ENCODE results near the gene DIP2C.
"Not testable (repeated sequence)": the region's sequence is repeated elsewhere in the genome, so short reads cannot be mapped to it uniquely, and the experiment has no call there.

Gene DIP2C

DNA sequence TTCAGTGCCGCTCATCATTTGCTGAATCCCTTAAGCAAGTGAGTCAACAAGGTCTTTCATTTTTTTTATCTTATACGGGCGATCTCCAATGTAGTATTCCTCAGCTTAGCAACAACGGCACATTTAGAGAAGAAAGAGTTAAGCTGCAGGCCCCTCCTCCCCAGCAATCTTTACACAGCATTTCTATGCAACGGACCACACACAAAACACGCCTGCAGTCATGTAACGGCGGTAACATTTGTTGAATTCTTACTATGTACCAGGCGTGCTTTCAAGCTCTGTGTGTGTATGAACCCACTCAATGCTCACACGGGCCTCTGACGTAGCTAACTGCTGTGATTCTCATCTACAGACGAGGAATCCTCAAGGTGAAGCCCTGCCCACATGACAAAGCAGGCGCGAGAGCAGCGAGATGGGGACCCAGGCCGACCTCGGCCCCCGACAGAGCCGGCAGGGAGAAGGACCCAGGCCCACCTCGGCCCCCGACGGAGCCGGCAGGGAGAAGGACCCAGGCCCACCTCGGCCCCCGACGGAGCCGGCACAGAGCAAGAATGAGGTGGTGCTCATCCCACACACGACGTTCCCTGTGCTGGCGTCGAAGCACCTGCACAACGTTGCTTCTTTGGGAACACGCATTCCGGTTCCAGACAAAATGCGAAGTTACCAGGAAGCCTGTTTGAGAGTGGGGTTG is 313.5 kb downstream of the DIP2C start:
- DNase-seq (ENCODE audit: low read depth in 2 of 2) = no peak

DNA sequence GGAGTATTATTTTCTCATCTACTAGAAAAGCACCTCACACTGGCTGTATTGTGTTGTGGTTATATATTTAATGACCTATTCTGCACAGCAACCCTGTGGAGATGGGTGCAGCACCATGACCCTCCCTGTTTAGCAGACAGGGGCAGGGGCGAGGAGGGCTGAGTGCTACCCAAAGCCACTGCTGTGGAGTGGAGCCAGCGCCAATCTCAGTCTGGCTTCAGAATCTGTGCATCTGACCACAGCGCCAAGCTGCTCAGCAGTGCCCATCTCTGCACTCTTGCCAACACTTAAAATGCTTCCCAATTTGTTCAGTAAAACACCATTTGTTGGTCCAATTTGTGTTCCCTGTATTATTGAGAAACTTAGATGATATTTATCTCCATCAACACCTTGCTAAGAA is 315.1 kb downstream of the DIP2C start:
- no peak for DNase-seq (ENCODE audit: low read depth in 2 of 2)

DNA sequence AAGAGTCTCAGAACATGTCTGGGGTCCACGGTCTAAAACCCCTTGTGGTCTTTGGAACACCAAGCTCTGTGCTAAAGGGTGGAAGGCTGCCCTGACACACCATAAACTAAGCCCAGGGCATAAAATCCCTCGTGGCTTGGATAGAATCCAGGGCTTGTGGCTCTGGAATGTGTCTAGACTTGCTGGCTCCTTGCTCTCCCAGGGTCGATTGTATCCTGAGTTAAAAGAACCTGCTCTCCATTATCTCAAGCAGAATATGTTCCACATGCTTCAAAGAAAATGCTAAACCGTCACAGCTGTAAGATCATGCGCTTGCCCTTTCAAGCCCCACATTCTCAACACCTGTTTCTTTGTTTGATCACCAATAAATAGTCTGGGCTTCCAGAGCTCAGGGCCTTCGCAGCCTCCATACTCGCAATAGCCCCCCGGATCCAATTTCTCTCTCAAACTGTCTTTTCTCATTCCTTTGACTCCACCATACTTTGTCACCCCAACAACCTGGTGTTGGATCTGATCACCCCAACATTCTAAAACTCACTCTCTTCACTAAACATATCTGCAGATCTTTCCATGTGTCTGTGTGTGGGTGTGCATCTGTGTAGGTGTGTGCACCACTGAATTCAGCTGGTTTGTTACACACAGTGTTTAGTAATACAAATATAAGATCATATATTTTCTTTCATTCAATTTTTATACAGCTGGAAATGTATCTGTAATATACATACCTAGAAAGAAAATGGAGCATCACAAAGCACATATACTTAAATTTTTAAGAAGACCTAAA is 315.8 kb downstream of the DIP2C start:
- no peak for DNase-seq (ENCODE audit: low read depth in 2 of 2)

DNA sequence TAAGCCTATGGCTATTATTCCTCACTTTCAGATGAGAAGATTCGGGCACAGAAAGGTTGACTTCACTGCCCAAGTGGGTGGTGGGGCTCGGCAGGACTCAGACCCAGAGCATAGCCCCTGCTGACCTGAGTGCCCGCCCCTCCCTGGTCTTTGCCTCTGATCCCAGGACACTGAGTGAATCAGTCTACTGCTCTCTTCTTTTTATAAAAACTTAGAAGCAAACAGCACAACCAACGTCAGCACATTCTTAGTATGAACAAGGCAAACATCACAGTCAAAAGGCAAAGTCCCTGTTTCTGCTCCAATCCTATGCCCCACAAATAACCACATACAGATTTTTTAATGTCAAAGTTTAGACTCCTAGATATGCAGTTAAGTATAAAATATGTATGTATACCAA is 316.5 kb downstream of the DIP2C start:
- DNase-seq (ENCODE audit: low read depth in 2 of 2) = no peak

DNA sequence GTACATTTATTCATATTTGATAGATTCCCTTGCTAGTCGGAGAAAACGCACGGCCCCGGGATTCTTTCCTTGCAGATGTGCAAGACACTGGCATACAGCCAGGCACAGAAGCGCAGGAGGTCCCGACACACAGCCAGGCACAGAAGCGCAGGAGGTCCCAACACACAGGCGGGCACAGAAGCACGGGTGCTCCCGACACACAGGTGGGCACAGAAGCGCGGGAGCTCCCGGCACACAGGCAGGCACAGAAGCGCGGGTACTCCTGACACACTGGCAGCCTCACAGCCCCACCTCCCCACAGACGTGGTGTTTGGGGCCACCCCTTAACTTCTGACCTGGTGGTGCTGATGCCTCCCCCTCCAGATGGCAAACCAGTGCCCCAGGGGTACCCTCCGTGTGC is 316.9 kb downstream of the DIP2C start:
- DNase-seq (ENCODE audit: low read depth in 2 of 2) = no peak

DNA sequence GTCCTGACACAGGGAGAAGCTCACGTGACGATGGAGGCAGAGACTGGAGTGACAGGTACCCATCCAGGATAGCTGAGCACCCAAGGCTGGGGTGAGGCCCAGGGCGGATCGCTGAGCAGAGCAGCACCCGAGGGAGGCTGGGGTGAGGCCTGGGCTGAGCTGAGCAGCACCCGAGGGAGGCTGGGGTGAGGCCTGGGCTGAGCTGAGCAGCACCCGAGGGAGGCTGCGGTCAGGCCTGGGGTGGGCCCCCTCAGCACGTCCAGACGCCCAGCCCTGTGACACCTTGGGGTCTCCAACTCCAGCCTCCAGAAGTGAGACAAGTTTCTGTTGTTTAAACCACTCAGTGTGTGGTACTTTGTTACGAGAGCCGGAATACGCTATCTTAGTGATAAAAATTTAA is 318.0 kb downstream of the DIP2C start:
- no peak for DNase-seq (ENCODE audit: low read depth in 2 of 2)

DNA sequence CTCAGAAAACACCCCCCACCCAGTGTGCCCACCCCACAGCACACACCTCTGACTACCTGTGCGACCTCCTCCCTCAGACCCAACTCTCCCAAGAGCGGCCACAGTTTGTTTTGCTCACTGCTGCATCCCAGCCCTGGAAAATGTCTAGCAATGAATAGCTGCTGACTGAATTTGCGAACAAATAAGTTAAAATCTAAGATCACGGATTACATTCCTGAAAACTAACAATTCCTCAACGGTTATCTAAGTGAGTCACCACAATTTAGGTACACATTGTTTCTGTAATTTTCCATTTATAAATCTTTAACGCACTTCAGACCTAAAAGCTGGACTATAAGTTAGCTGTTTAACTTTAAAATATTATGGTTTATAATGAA is 319.0 kb downstream of the DIP2C start:
- DNase-seq (ENCODE audit: low read depth in 2 of 2) = no peak

DNA sequence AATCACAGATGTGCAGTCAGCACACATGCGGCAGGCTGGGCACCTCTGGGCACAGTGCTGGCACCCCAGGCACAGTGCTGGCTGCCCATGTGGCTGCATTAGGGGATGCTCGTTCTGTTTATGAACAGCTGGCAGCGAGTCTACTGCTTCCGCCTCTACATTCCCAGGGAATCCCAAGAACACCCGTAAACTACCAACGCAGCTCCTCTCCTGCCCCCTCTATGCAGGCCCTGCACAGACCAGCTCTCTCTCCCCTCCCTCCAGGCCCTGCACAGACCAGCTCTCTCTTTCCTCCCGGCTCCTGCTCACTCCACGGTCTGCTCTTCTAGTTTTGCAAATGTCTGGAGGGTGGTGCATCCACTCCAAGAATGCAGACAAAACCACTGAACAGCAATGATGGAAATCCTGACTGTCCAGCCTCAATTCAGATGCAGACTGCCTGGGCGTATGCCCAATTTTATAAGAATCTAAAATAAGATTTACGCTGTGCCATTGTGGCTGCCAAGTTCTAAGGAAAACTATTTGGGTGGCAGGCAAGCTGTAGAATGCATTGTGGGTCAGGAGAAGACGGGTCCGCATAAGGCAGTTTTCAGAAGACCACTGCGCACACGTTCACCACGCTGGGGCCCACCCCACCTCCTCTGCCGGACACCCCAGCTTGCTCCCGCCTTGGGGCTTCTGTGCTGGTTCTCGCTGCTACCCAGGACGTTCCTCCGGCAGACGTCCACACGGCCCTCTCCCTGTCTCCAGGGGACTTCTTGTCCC is 319.6 kb downstream of the DIP2C start:
- no peak for DNase-seq (ENCODE audit: low read depth in 2 of 2)

DNA sequence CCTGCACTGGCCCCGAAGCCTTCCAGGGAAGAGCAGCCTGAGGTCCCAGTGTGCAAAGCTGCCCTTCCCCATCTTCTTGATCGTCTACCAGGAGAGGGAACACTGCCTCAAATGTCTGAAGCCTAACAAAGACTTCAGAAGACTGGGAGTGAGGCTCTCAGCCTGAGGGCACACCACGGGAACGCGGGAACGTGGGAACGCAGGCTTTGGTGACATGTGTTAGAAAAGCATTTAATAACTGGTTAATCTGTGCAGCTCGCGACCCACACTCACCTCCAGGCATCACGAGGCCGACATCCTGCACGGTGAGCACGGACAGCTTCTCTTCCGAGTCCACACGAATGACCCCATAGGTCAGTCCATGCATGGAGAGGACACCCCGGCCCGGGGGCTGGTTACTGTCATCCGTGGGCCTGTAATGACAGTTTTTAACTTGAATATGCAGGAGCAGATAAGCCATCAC is 320.2 kb downstream of the DIP2C start:
- DNase-seq (ENCODE audit: low read depth in 2 of 2) = no peak

DNA sequence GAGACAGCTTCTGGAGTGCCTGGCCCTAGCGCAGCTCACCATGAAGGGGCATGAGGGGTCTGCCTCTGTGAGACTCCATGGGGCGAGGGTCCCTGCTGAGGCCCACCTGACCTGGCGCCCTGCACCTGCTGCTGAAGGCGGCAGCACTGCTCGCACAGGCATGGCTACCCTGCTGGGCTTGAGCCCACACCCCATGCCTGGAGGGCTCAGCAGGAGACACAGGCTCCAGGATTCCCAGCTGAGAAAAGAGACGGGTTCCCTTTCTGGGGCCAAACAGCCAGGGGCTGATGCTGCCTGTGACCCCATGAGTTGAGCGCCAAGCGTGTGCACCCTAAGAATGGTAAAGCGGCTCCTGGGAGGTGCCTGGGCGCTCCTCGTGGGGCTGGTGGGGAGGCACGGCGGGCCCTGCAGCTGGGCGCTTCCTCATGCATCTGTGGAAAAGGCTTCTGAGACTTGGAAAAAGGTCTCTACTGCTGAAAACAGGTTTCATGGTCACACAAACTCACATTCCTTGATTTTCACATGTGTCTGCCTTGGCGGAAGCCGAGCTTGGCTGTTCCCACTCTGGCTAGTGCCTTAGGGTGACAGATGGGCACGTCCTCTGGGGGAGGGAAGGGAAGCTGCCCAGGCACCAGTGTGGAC is 320.8 kb downstream of the DIP2C start:
- DNase-seq (ENCODE audit: low read depth in 2 of 2) = no peak

DNA sequence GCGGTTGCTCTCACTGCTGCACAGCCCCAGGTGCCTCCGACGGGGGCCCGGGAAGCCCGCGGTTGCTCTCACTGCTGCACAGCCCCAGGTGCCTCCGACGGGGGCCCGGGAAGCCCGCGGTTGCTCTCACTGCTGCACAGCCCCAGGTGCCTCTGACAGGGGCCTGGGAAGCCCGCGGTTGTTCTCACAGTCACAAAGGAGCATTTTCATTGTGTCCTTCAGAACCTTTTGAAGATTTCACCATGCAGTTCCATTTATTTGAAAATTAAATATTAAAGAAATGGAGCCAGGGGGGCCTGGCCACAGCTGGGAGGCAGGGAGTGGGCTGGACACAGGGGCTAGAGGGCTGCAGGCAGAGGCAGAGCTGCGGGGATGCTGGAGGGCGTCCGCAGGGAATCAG is 321.4 kb downstream of the DIP2C start:
- DNase-seq (ENCODE audit: low read depth in 2 of 2) = not testable (repeated sequence)

DNA sequence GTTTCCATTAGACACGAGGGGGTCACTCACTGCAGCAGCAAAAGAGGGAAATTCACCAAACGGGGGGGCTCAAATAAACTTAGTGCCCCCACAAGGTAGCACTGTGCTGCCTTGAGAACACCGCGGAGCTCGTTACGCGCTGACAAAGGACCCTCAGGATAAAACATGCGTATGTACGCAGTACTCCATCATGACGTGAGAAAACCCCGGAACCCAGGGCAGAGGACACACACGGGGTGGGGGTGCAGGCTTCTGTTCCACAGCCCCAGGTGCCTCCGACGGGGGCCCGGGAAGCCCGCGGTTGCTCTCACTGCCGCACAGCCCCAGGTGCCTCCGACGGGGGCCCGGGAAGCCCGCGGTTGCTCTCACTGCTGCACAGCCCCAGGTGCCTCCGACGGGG is 321.8 kb downstream of the DIP2C start:
- DNase-seq (ENCODE audit: low read depth in 2 of 2) = no peak

DNA sequence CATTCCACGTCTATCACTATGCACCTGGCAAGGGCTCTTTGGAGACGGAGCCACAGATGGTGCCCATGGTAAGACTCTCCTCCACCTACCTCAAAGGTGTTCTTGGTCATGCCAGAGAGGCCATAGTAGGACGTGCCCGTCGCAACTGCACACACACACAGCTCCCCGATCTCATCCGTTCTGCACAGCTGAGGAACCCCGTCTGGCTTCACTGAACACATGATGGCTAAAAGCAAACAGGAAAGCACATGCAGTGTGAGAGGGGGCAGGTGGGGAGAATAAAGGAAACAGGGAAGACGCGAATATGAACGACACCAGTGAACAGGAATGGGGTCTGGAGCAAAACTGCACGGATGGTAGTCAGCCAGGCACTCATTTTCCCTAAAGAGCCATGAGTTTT is 323.3 kb downstream of the DIP2C start:
- no peak for DNase-seq (ENCODE audit: low read depth in 2 of 2)

DNA sequence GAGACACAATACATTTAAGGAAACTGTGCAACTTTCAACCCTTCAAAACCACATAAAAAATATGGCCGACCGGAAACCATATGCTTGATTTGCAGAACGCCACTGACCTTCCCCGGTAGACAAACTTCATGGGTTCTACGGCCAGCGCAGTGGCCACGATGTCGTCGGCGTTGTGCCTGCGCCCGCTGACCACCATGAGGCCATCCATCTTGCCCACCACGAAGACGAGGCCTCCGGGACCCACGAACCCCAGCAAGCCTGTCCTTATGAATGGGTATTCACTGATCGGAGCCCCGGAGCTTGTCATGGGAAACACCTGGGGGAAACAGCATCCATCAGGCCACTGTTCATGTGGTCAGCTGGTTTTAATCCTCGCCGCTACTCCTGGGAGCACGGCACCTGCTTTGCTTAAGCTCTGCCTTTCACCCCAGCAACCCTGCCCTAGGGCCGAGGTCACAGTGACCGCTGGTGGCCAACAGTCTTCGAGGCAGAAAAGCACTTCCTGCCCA is 325.1 kb downstream of the DIP2C start:
- DNase-seq (ENCODE audit: low read depth in 2 of 2) = no peak

DNA sequence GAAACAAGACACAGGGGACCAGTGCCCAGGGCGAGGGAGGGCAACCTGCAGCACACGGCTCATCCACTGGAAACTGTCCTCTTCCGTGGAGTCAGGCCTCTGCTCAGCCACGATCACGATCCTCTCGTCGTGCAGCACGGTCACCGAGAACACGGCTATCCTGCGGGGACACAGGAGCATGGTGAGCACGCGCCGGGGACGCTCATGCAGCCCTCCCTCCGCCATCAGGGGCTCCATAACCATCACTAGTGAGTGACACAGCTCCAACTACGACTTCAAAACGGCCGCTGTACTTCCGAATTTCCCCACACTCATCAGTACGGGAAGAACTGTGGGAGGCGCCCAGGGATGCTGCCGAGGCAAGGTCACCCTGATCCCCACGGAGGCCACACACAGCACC is 326.3 kb downstream of the DIP2C start:
- no peak for DNase-seq (ENCODE audit: low read depth in 2 of 2)

DNA sequence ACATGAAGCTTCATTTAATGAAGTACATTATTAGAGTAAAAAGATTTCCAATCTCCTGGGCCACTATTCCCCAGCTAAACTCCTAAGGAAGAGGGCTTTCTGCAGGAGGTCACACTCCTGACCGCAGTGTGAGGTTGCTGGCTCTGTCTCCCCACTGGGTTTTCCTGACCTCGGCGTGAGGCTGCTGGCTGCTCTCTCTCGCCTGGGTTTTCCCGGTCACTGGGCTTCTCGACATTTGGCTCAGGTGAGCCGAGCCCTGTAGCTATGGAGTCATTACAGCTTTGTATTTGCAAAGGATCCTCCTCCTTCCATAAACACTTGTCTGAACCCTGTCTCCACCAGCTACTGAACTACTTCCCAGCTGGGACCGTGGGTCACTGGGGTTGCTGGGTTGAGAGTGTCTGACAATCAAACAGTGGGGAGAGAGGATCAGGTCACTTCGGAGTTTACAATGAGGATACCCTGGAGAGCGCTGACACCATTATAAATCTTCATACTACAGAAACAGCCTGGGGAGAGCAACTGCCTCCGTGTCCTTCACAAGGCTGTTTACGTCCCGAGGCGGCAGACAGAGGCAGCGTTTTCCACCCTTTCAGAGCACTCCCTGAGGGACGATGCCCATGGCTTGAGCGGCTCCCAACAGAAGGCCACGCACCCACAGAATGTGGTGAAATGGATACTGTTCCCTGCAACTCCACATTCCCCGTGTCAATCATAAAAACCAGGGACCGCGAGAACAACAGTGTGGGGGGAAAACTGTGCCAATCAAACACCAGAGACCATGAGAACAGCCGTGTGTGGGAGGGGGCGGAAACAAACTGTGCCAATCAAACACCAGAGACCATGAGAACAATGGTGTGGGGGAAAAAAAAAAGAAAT is 328.0 kb downstream of the DIP2C start:
- DNase-seq (ENCODE audit: low read depth in 2 of 2) = no peak

DNA sequence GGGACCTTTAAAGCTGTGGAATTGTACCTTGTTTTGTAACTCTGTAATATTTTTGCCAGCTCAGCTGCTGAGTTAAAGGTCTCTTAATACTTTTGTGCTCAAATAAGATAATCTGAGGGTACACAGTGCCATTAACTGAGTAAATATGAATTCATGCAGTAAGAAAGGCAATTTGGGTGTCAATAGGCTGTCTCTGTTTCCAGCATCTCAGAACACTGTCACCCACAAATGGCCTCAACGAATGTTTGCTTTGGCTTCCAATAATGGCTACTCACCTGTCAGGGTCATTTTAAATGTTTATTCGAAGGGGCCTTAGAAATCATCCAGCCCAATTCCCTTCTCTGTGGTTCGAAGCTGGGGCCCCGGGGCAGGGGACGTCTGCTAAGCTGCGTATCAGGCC is 328.8 kb downstream of the DIP2C start:
- no peak for DNase-seq (ENCODE audit: low read depth in 2 of 2)

DNA sequence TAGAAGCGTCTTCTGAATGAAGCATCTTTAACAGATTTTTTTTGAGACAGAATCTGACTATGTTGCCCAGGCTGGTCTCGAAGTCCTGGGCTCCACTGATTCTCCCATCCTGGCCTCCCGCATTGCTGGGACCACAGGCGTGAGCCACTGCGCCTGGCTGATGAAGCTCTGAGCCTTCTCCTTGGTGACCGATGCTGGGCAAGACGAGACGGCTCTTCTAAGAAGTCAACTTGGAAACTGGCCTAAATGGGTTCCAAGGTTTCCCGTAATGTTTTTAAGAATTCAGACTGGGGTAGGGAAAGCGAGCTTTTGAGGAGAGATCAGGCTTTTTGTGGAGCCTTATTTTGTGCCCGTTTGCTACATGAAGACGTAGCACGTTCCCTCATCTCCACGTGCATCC is 329.7 kb downstream of the DIP2C start:
- no peak for DNase-seq (ENCODE audit: low read depth in 2 of 2)

DNA sequence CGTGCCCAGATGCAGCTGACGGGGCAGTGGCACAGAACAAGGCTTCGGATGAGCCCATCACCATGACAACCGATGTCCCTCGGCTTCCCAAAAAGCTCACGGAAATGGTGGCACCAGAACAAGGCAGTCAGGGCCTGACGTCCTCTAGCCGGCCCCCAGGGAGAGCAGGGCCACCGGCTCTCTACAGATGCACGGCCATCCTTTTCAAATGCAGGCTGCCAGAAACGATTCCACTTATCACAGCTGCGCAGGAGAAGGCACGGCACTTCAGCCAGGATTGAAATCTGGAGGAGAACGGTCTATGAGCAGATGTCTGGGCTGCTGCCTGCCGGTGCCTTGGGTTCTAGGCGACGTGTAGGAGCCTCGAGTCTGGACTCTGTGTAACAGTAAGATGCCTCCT is 330.4 kb downstream of the DIP2C start:
- DNase-seq (ENCODE audit: low read depth in 2 of 2) = no peak

DNA sequence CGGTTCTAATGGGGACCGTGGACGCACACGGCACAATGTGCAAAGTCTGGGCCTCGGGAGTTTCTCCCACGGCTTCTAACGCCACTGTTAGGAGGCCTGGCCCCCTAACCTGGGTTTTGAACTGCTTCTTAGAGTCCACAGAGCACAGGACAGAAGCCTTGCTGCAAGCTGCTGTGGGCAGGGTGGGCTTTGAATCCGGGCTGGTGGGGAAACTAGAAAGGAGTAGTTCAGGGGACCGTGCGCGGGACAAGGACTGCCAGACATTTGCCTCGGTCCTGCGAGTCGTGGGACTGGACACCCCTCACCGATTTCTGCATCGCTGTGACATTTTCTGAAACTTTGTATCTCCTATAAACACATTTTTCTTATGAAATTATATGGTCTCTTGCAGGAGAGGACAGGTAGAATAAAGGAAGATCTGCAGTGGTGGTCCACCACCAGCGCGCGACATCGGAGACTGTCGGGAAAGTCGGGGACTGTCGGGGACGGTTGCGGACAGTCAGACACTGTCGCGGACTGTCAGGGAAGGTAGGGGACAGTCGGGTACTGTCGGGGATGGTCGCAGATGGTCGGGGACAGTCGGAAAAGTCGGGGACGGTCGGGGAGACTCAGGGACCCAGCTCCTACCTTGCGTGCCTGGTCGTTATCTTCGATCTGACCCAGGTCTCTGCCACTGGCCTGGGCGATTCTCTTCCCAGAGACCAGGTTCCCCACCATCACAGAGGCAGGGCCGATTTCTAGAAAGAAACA is 332.1 kb downstream of the DIP2C start:
- DNase-seq (ENCODE audit: low read depth in 2 of 2) = no peak

Data from stimulated activated CD4-positive, alpha-beta T cell treated with anti-CD3 and anti-CD28 coated beads, Interleukin-1b, Interleukin-23, amount 100 ng/mL, for 4 hours (primary cell).